Brain microvascular endothelial cell (primary cell): ENCODE data around the gene FGF12.

Experiments
- DNase-seq: peaks from one replicate; pipeline ENCODE4 v3.0.0-alpha.2; 2020
- H3K27ac ChIP-seq: fragments of 250-450 bp; sonication (Bioruptor Pico); 2 replicates; pipeline ENCODE4 v1.5.1; 2020; ENCODE audit warnings: mild to moderate bottlenecking, moderate library complexity
- H3K27me3 ChIP-seq: fragments of 250-450 bp; sonication (Bioruptor Pico); replicated peaks from 2 replicates; pipeline ENCODE4 v1.5.1; 2020; ENCODE audit warnings: mild to moderate bottlenecking
- H3K36me3 ChIP-seq: fragments of 250-450 bp; sonication (Bioruptor Pico); replicated peaks from 2 replicates; pipeline ENCODE4 v1.5.1; 2020; ENCODE audit warnings: mild to moderate bottlenecking
- H3K4me3 ChIP-seq: 2 replicates; pipeline ENCODE4 v1.5.1; 2011; ENCODE audit warnings: low read depth, mild to moderate bottlenecking, control low read depth, low read length, moderate library complexity
- CTCF ChIP-seq: IDR thresholded peaks from 2 replicates; pipeline ENCODE4 v1.5.1; 2011; ENCODE audit warnings: low read depth, mild to moderate bottlenecking, moderate library complexity, low read length, control low read depth, inconsistent platforms; ENCODE audit errors: missing control alignments
- in situ Hi-C: cut with HindIII; loops from 2 replicates; pipeline ENCODE4 v1.10.0; 2017; ENCODE audit warnings: low sequenced_read_pairs, low pct_ligation_motif_present

The FGF12 gene

DNA sequence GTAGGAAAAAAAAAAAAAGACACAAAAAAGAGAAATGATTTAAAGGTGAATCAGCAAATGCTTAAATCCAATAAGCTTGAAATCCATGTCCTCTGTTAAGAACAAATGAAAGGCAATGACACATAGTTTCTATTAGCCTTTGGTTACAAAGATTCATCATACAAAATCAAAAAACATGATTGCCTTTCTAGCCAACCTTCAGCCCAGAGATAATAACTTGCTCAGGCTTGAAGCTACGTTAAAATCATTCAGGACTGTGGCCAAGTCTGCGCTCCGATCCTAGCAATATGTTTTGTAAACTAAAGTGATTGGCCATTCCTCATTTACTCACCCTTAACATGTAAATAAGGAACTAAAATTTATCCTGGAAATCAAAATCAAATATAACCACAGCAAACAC, 556.7 kb downstream of the FGF12 start:
- no peak overlapping the region for H3K4me3 ChIP-seq
- H3K27me3 ChIP-seq, result no peaks in the 10 kb centered on the region
- DNase-seq, result no peak
- no peaks in the 10 kb centered on the region for H3K36me3 ChIP-seq
- TF ChIP-seq CTCF, result no peak
- in situ Hi-C loops, result no loop called here
- H3K27ac ChIP-seq, result no peak overlapping the region

DNA sequence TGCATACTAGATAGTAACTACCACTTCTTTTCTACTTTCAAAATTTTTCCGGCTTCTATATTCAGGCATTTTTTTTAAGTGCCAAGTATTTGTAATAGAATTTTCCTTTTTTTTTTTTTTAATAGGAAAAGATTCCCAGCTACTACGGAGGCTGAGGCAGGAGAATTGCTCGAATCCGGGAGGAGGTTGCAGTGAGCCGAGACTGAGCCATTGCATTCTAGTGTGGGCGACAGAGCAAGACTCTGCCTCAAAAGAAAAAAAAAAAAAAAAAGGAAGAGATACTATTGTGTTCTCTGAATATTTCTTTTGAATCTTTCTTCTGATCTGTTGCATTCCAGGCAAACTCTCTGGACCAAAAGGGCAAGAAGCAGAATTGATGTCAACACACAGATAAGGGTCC, 557.3 kb downstream of the FGF12 start:
- H3K36me3 ChIP-seq, result no peaks in the 10 kb centered on the region
- no peaks in the 10 kb centered on the region for H3K27me3 ChIP-seq
- no peak for DNase-seq
- H3K4me3 ChIP-seq, result no peak overlapping the region
- no peak overlapping the region for H3K27ac ChIP-seq
- in situ Hi-C loops, result no loop called here
- TF ChIP-seq CTCF, result no peak

DNA sequence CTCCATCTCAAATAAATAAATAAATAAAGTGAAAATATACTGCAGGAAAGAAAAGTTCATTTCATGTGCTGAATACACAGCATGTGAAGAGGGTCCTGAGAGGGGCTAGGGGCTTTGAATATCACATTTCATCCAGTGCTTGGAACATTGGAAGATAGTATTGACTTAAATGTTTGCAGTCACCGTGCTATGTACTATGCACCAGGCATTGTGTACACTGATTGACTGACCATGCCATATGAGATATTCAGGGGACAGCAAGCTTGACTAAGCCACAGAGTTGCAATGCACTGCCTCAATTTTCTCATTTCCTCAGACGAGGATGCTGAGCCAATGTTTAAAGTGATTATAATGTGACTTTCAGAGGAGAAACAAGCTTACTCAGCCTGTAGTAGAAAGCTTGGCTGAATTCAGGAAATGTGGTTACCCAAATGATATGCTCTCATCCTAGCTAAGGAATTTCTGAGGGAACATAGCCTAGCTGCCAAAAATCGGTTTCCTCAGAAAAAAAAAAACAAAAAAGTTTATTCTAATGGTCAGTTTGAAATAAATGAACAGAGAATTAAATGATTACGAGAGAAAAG, 557.9 kb downstream of the FGF12 start:
- TF ChIP-seq CTCF, result no peak
- no peak for DNase-seq
- Histone ChIP-seq H3K36me3 (no peaks in the 10 kb centered on the region), H3K27ac (no peak overlapping the region), H3K27me3 (no peaks in the 10 kb centered on the region), H3K4me3 (no peak overlapping the region)
- in situ Hi-C loops, result no loop called here

- no peak for DNase-seq
- in situ Hi-C loops, result no loop called here
- TF ChIP-seq CTCF, result no peak
Observed at GRCh38 chr3:192168202-192168601, 559.1 kb downstream of the FGF12 start.

GRCh38 chr3:192165552-192165951, 561.8 kb downstream of the FGF12 start:
- in situ Hi-C loops, result no loop called here
- H3K27ac ChIP-seq, result no peak overlapping the region
- no peaks in the 10 kb centered on the region for H3K27me3 ChIP-seq
- DNase-seq, result no peak
- no peak overlapping the region for H3K4me3 ChIP-seq
- no peaks in the 10 kb centered on the region for H3K36me3 ChIP-seq
- no peak for TF ChIP-seq CTCF

More at GRCh38 chr3:192168202-192168601, 559.1 kb downstream of the FGF12 start:
- Histone ChIP-seq H3K4me3 (no peak overlapping the region), H3K36me3 (no peaks in the 10 kb centered on the region), H3K27ac (no peak overlapping the region), H3K27me3 (no peaks in the 10 kb centered on the region)

- no peaks in the 10 kb centered on the region for H3K36me3 ChIP-seq
- no peak for TF ChIP-seq CTCF
- no peak overlapping the region for H3K27ac ChIP-seq
- no peak overlapping the region for H3K4me3 ChIP-seq
- in situ Hi-C loops, result no loop called here
- H3K27me3 ChIP-seq, result no peaks in the 10 kb centered on the region
- DNase-seq, result no peak
Observed at GRCh38 chr3:192161661-192162060, 565.7 kb downstream of the FGF12 start.
